HEK293 (cell line): ENCODE measurements around the gene TES.

ENCODE experiments used
- CTCF ChIA-PET: fragments of 350-600 bp; formaldehyde crosslinking; extraction: SDS; loops from one replicate; lab custom pipeline; 2021; ENCODE audit warnings: antibody characterized with exemption; lab: Yijun Ruan, JAX
- POLR2A ChIA-PET: fragments of 300-600 bp; formaldehyde crosslinking; extraction: SDS; loops from one replicate; lab custom pipeline; 2020; ENCODE audit warnings: antibody characterized with exemption, inconsistent platforms; lab: Yijun Ruan, JAX
- H3K27ac ChIP-seq: fragments of 200-500 bp; sonication (Bioruptor generic); 2 replicates; pipeline ENCODE4 v1.5.1; 2014; ENCODE audit warnings: low read depth, low read length, control low read depth, inconsistent platforms; ENCODE audit errors: extremely low read depth
- H3K36me3 ChIP-seq, 2 experiments: fragments of 200-500 bp in 1 of 2; sonication (Bioruptor generic) in 1 of 2; 1 replicate in 1 of 2; 2 replicates in 1 of 2; pipeline ENCODE4 v1.5.1; 2014 to 2017; ENCODE audit warnings: inconsistent platforms in 2 of 2, low read length in 2 of 2; ENCODE audit not compliant: control insufficient read depth in 2 of 2, insufficient read depth in 1 of 2
- H3K4me1 ChIP-seq: fragments of 200-500 bp; sonication (Bioruptor generic); 2 replicates; pipeline ENCODE4 v1.5.1; 2014; ENCODE audit warnings: mild to moderate bottlenecking, low read length, inconsistent platforms; ENCODE audit not compliant: control insufficient read depth, insufficient read depth
- H3K4me3 ChIP-seq: 2 replicates; pipeline ENCODE4 v1.5.1; 2011; ENCODE audit warnings: low read depth, mild to moderate bottlenecking, control low read depth, low read length, moderate library complexity
- H3K9me3 ChIP-seq: fragments of 200-500 bp; sonication (Bioruptor generic); 2 replicates; pipeline ENCODE4 v1.5.1; 2014; ENCODE audit warnings: low read depth, low read length, inconsistent platforms; ENCODE audit not compliant: control insufficient read depth, insufficient read depth
- CTCF ChIP-seq: fragments of 450-650 bp; formaldehyde crosslinking; IDR thresholded peaks from 2 replicates; pipeline ENCODE4 v1.5.1; 2016; ENCODE audit warnings: missing biosample characterization, missing genetic modification characterization
- IKZF3 ChIP-seq: fragments of 450-650 bp; IDR thresholded peaks from 2 replicates; pipeline ENCODE4 v1.5.0; 2018; ENCODE audit warnings: missing biosample characterization, mild to moderate bottlenecking, missing genetic modification characterization, moderate library complexity
- MEIS1 ChIP-seq: sonication (generic); formaldehyde crosslinking; IDR thresholded peaks from 2 replicates; pipeline ENCODE4 v1.8.1; 2022; ENCODE audit warnings: missing genetic modification reagents, mild to moderate bottlenecking, borderline replicate concordance
- REST ChIP-seq: fragments of 450-650 bp; formaldehyde crosslinking; IDR thresholded peaks from 2 replicates; pipeline ENCODE4 v1.5.1; 2016; ENCODE audit warnings: missing biosample characterization, missing genetic modification characterization
- ZNF140 ChIP-seq: fragments of 450-650 bp; formaldehyde crosslinking; IDR thresholded peaks from 2 replicates; pipeline ENCODE4 v1.5.1; 2016; ENCODE audit warnings: missing biosample characterization, missing genetic modification characterization
- ZNF2 ChIP-seq: fragments of 450-650 bp; formaldehyde crosslinking; IDR thresholded peaks from 2 replicates; pipeline ENCODE4 v1.5.1; 2016; ENCODE audit warnings: missing biosample characterization, missing genetic modification characterization
- ZNF202 ChIP-seq: fragments of 450-650 bp; formaldehyde crosslinking; IDR thresholded peaks from 2 replicates; pipeline ENCODE4 v1.5.1; 2016; ENCODE audit warnings: missing biosample characterization, missing genetic modification characterization, borderline replicate concordance
- ZNF248 ChIP-seq: fragments of 450-650 bp; formaldehyde crosslinking; IDR thresholded peaks from 2 replicates; pipeline ENCODE4 v1.5.1; 2017; ENCODE audit warnings: missing biosample characterization, missing genetic modification characterization
- ZNF302 ChIP-seq: fragments of 450-650 bp; formaldehyde crosslinking; IDR thresholded peaks from 2 replicates; pipeline ENCODE4 v1.5.1; 2016; ENCODE audit warnings: missing biosample characterization, missing genetic modification characterization, low read depth
- ZNF362 ChIP-seq: fragments of 450-650 bp; formaldehyde crosslinking; IDR thresholded peaks from 2 replicates; pipeline ENCODE4 v1.5.1; 2016; ENCODE audit warnings: missing biosample characterization, missing genetic modification characterization
- ZNF544 ChIP-seq: fragments of 450-650 bp; formaldehyde crosslinking; IDR thresholded peaks from 2 replicates; pipeline ENCODE4 v1.5.0; 2017; ENCODE audit warnings: missing biosample characterization, missing genetic modification characterization
- ZNF692 ChIP-seq: fragments of 450-650 bp; formaldehyde crosslinking; IDR thresholded peaks from 2 replicates; pipeline ENCODE4 v1.5.1; 2016; ENCODE audit warnings: missing biosample characterization, missing genetic modification characterization
- ZNF777 ChIP-seq: fragments of 450-650 bp; formaldehyde crosslinking; IDR thresholded peaks from 2 replicates; pipeline ENCODE4 v1.5.1; 2017; ENCODE audit warnings: missing biosample characterization, missing genetic modification characterization, borderline replicate concordance
- ZSCAN16 ChIP-seq: fragments of 450-650 bp; formaldehyde crosslinking; IDR thresholded peaks from 2 replicates; pipeline ENCODE4 v1.5.1; 2016; ENCODE audit warnings: missing biosample characterization, missing genetic modification characterization
- ZSCAN4 ChIP-seq: fragments of 450-650 bp; formaldehyde crosslinking; IDR thresholded peaks from 2 replicates; pipeline ENCODE4 v1.5.1; 2017; ENCODE audit warnings: missing biosample characterization, missing genetic modification characterization
- TF ChIP-seq, protein P1 (sequence below): fragments of 450-650 bp; formaldehyde crosslinking; IDR thresholded peaks from 2 replicates; pipeline ENCODE4 v1.5.0; 2017; ENCODE audit warnings: missing biosample characterization, missing genetic modification characterization, borderline replicate concordance
- TF ChIP-seq, protein P2 (sequence below): fragments of 450-650 bp; formaldehyde crosslinking; IDR thresholded peaks from 2 replicates; pipeline ENCODE4 v1.5.1; 2016; ENCODE audit warnings: missing biosample characterization, missing genetic modification characterization

The TES gene

GRCh38 chr7:116239020-116239419, 28.7 kb downstream of the TES start (continued):
- TF ChIP-seq CTCF (tag by site-specific recombination) (no peak), ZNF202 (tag by site-specific recombination) (no peak), ZNF692 (tag by site-specific recombination) (no peak), REST (tag by site-specific recombination) (no peak), ZNF777 (tag by site-specific recombination) (no peak), ZNF2 (tag by site-specific recombination) (no peak), MEIS1 (CRISPR knock-in tag) (no peak)
- TF ChIP-seq, all 188 proteins: peak for 0

DNA sequence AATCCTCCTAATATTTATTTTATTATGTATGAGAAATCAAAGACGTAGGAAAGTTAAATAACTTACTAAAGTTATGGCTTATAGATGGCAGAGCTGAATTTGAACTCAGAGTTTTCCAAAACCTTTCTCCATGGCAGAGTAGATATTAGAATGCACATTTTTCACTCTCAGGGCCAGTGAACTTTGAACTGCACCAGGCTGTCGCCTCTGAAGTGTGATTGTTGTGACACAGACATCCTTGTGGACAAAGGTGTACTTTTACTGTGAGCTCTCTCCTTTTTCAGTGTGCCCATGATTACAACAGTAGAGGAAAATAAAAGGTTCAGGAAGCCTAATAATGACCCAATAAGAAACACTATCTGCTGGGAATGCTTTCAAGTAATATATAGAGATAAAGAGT, 29.1 kb downstream of the TES start:
- Histone ChIP-seq H3K4me1 (no peaks in the 10 kb centered on the region; the same call in 1 of the 2 replicates), H3K27ac (no peak overlapping the region), H3K4me3 (no peak overlapping the region), H3K9me3 (no peaks in the 10 kb centered on the region), H3K36me3 (peaks cover 11 to 16% of the 10 kb centered on the region in 2 experiments; a peak in 2 of 3 replicates)
- ChIA-PET POLR2A (no interaction called here), CTCF (interaction anchor here (0.6 to 8.4 kb wide), 7 partner anchors 19 to 391 kb away, joined by 3 to 131 read pairs (median 5); no protein-coding TSS in a partner anchor)
- TF ChIP-seq ZSCAN4: no peak
- no peak for TF ChIP-seq ZNF248
- TF ChIP-seq, protein P1, sequence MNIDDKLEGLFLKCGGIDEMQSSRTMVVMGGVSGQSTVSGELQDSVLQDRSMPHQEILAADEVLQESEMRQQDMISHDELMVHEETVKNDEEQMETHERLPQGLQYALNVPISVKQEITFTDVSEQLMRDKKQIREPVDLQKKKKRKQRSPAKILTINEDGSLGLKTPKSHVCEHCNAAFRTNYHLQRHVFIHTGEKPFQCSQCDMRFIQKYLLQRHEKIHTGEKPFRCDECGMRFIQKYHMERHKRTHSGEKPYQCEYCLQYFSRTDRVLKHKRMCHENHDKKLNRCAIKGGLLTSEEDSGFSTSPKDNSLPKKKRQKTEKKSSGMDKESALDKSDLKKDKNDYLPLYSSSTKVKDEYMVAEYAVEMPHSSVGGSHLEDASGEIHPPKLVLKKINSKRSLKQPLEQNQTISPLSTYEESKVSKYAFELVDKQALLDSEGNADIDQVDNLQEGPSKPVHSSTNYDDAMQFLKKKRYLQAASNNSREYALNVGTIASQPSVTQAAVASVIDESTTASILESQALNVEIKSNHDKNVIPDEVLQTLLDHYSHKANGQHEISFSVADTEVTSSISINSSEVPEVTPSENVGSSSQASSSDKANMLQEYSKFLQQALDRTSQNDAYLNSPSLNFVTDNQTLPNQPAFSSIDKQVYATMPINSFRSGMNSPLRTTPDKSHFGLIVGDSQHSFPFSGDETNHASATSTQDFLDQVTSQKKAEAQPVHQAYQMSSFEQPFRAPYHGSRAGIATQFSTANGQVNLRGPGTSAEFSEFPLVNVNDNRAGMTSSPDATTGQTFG (tag by site-specific recombination): no peak
- TF ChIP-seq ZNF544 (tag by site-specific recombination): no peak
- TF ChIP-seq ZSCAN16: no peak
- TF ChIP-seq ZNF140 (tag by site-specific recombination): no peak
- TF ChIP-seq ZNF302 (tag by site-specific recombination): no peak
- TF ChIP-seq IKZF3 (tag by site-specific recombination): no peak
- TF ChIP-seq, protein P2, sequence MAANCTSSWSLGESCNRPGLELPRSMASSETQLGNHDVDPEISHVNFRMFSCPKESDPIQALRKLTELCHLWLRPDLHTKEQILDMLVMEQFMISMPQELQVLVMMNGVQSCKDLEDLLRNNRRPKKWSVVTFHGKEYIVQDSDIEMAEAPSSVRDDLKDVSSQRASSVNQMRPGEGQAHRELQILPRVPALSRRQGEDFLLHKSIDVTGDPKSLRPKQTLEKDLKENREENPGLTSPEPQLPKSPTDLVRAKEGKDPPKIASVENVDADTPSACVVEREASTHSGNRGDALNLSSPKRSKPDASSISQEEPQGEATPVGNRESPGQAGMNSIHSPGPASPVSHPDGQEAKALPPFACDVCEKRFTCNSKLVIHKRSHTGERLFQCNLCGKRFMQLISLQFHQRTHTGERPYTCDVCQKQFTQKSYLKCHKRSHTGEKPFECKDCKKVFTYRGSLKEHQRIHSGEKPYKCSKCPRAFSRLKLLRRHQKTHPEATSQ: no peak
- TF ChIP-seq ZNF362: no peak
